Adrenal gland (tissue), 12 donors: ENCODE measurements around the gene MED12L. TPM values are rescaled to one million over a fixed set of nuclear protein-coding genes. Genes with fewer than 3 reads are reported as not detected.

ENCODE experiments used
- DNase-seq, 7 donors: peaks; one replicate each; pipeline ENCODE4 v3.0.0-alpha.2; 2019 to 2020
- H3K27ac ChIP-seq, 5 donors: fragments of 200-600 bp; sonication (generic) in 4 of 5; 1 replicate in 3 of 5; 2 replicates in 2 of 5; pipeline versions ENCODE4 v1.5.1 to v1.8.0; 2016 to 2020; ENCODE audit warnings: mild to moderate bottlenecking in 1 of 5
- H3K27me3 ChIP-seq: fragments of 200-600 bp; 2 replicates; pipeline ENCODE4 v1.8.0; 2021
- H3K36me3 ChIP-seq, 2 donors: fragments of 200-600 bp; replicated peaks in 1 of 2; 1 replicate in 1 of 2; 2 replicates in 1 of 2; pipeline versions ENCODE4 v1.5.1 to v1.8.0; 2018 to 2022
- H3K4me1 ChIP-seq, 2 donors: fragments of 200-600 bp; replicated peaks in 1 of 2; 1 replicate in 1 of 2; 2 replicates in 1 of 2; pipeline versions ENCODE4 v1.5.1 to v1.8.0; 2018 to 2021
- H3K4me3 ChIP-seq, 4 donors: fragments of 200-600 bp; sonication (generic) in 3 of 4; one replicate each; pipeline ENCODE4 v1.5.1; 2016 to 2018
- H3K9me3 ChIP-seq, 3 donors: fragments of 200-600 bp; sonication (generic) in 1 of 3; replicated peaks in 1 of 3; 1 replicate in 2 of 3; 2 replicates in 1 of 3; pipeline versions ENCODE4 v1.5.1 to v1.8.0; 2016 to 2021
- POLR2A ChIP-seq, 2 donors: fragments of 450-650 bp; IDR thresholded peaks; one replicate each; pipeline ENCODE4 v1.6.1; 2017; ENCODE audit warnings: antibody characterized with exemption in 2 of 2, mild to moderate bottlenecking in 2 of 2, moderate library complexity in 1 of 2
- WGBS, 4 donors: extraction: QIAGEN DNeasy Blood & Tissue Kit in 2 of 4; methylation state at CpG; one replicate each; pipeline versions ENCODE4 v1.1.5 to v1.1.7; 2013 to 2017; 5-methylcytosine and 5-hydroxymethylcytosine counted together
- intact Hi-C, 2 donors: fragments of 100-400 bp; cut with DNase I; formaldehyde crosslinking; loops; one replicate each; pipeline versions ENCODE4 v1.14.1 to v1.15.0; 2022 to 2023
- polyA plus RNA-seq, 3 donors: library from polyadenylated mRNA; stranded (reverse); fragments of 200-250 nt in 2 of 3; fragments of 350-450 nt in 1 of 3; fragmentation: Illumina TruSeq in 1 of 3; extraction: RNeasy Lipid Tissue Mini Kit (QIAGEN cat#74804) in 1 of 3; gene quantifications; one replicate each; pipeline ENCODE4 v1.2.3, GENCODE V29; 2013 to 2014
- total RNA-seq, 9 donors: library from RNA; depleted of rRNA in 4 of 9; stranded (reverse); fragments of >200 nt in 4 of 9; fragments of 120-200 nt in 1 of 9; fragmentation: NEBNext Ultra II Directional in 1 of 9; extraction: Animal tissue kit (Norgen Biotek cat#: 25700) in 1 of 9; gene quantifications; one replicate each; pipeline versions ENCODE4 v1.1.0 to v1.2.4, GENCODE V29; 2013 to 2023
- TF ChIP-seq, protein P1 (sequence below), 6 experiments: fragments of 450-650 bp in 4 of 6; fragments of 200-600 bp in 2 of 6; sonication (generic) in 1 of 6; IDR thresholded peaks; 1 replicate in 5 of 6; 2 replicates in 1 of 6; pipeline versions ENCODE4 v1.5.1 to v1.8.0; 2016 to 2021; ENCODE audit warnings: antibody characterized with exemption in 6 of 6, mild to moderate bottlenecking in 2 of 6, moderate library complexity in 1 of 6
- donor health status: healthy with polysubstance abuse.
- donor health status: Bipolar disorder and iron deficiency.
- donor health status: DM: yes; HTN: yes; CAD: no.
- donor health status: DM: no; HTN: no; CAD: no.
- donor health status: DM: no; HTN: no; CAD: no.
- donor health status: DM: yes; HTN: yes; CAD: no.

Gene MED12L
- total and polyA plus RNA-seq, 12 donors: 0.77 to 25.0 (median 6.3) TPM

DNA sequence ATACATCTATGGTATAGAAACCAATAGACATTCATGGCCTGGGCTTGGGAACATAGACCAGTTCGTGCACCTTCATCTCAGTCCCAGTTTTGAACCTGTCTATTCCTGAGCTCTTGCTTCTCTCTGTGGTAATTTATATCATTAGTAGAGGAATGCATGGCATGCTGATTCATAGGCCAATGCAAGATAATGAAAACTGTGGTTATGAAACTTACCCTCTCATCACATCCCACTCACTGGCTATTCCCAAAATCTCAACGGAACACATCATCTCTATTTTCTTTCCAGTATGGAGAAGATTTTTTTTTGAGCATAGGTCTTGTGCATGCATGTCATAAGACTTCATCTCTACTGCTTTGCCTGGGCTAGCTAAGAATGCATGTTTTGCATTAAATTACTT, 317.8 kb downstream of the MED12L start:
- 83 to 95% (median 90%) methylated on average over 2 of the region's 2 CpGs for WGBS, 4 donors
- H3K4me3 ChIP-seq: no peak overlapping the region
- no peak overlapping the region for H3K27ac ChIP-seq
- H3K27me3 ChIP-seq: no peaks in the 10 kb centered on the region
- intact Hi-C loops: no loop called here
- no peaks in the 10 kb centered on the region for H3K36me3 ChIP-seq
- no peak for DNase-seq
- H3K9me3 ChIP-seq: no peaks in the 10 kb centered on the region
- TF ChIP-seq, protein P1, sequence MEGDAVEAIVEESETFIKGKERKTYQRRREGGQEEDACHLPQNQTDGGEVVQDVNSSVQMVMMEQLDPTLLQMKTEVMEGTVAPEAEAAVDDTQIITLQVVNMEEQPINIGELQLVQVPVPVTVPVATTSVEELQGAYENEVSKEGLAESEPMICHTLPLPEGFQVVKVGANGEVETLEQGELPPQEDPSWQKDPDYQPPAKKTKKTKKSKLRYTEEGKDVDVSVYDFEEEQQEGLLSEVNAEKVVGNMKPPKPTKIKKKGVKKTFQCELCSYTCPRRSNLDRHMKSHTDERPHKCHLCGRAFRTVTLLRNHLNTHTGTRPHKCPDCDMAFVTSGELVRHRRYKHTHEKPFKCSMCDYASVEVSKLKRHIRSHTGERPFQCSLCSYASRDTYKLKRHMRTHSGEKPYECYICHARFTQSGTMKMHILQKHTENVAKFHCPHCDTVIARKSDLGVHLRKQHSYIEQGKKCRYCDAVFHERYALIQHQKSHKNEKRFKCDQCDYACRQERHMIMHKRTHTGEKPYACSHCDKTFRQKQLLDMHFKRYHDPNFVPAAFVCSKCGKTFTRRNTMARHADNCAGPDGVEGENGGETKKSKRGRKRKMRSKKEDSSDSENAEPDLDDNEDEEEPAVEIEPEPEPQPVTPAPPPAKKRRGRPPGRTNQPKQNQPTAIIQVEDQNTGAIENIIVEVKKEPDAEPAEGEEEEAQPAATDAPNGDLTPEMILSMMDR (IDR thresholded peaks at IDR 0.05): no peak
- no peak for TF ChIP-seq POLR2A (IDR thresholded peaks at IDR 0.05)
- H3K4me1 ChIP-seq: no peaks in the 10 kb centered on the region

DNA sequence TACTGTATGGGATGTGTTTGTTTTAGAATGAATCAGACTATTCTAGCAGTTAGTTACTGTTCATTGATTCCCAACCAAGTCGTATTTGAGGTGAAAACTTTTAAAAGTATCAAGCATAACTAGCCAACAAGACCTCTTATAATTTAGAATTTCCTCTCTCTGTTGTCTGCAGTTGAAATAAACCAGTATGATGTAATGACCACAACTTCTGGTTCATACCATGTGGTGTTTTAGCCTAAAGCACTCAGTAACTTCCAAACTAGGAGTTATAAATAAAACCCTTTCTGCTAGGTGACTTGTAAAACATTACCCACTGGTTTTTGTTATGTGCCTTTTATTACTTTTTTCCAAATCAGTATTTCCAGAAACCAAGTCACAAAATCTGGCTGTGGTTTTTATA, 318.9 kb downstream of the MED12L start:
- no peaks in the 10 kb centered on the region for H3K36me3 ChIP-seq
- intact Hi-C loops: no loop called here
- H3K9me3 ChIP-seq: no peaks in the 10 kb centered on the region
- TF ChIP-seq, protein P1 (IDR thresholded peaks at IDR 0.05): no peak
- TF ChIP-seq POLR2A (IDR thresholded peaks at IDR 0.05): no peak
- no peak overlapping the region for H3K27ac ChIP-seq
- WGBS, 4 donors: 69 to 82% (median 73%) methylated on average over 1 of the region's 1 CpG
- no peak overlapping the region for H3K4me3 ChIP-seq
- no peaks in the 10 kb centered on the region for H3K27me3 ChIP-seq
- DNase-seq: no peak
- no peaks in the 10 kb centered on the region for H3K4me1 ChIP-seq

DNA sequence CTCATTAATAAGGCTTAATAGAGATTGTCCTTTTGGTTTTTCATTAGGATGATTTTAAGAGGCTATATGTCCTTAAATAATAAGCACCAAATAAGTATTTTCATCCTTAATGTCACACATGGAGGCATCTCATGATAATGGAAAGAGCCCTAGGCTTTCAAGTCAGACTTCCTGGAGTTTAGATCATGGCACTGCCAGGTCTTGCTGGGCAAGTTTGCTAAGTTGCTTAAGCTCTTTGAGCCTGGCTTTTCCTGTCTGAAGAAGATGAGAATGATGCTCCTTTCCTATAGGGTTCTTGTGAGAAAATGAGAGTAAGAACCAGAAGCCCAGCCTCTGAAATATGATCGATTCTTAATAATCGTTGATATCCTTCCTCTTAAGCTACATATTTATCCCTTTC, 322.5 kb downstream of the MED12L start:
- DNase-seq: no peak
- Histone ChIP-seq H3K4me1 (no peaks in the 10 kb centered on the region), H3K27ac (no peak overlapping the region), H3K36me3 (no peaks in the 10 kb centered on the region), H3K4me3 (no peak overlapping the region), H3K9me3 (no peaks in the 10 kb centered on the region), H3K27me3 (no peaks in the 10 kb centered on the region)
- 94 to 99% (median 96%) methylated on average over 2 of the region's 2 CpGs for WGBS, 4 donors
- TF ChIP-seq, protein P1 (IDR thresholded peaks at IDR 0.05): no peak
- no peak for TF ChIP-seq POLR2A (IDR thresholded peaks at IDR 0.05)
- intact Hi-C loops: no loop called here

DNA sequence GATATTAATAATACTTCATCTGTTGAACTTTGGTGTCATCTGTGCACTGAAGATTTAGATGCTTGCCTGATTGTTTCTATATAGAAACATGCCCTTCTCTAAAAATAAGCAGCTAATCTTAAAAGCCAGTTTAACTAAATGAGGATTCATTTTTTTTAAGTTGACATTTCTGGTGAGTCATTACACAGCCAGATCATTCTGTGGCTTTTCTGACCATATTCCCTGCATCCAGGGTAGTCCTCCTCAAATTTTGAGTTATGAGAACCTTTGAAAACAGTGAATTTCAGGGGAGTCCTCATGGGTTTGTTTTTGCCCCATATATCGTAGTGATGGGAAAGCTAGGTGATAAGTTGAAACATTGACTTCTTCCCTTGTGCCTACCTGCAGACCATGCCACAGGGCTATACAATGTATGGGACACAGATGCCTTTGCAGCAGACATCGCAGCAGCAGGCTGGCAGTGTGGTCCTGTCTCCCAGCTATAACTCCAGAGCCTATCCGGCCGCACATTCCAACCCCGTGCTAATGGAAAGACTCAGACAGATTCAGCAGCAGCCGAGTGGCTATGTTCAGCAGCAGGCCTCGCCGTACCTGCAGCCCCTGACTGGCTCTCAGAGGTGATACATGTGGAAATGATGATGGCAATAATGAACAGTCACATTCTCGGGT, 325.6 kb downstream of the MED12L start:
- DNase-seq: no peak
- TF ChIP-seq, protein P1 (IDR thresholded peaks at IDR 0.05): no peak
- no peak for TF ChIP-seq POLR2A (IDR thresholded peaks at IDR 0.05)
- intact Hi-C loops: no loop called here
- H3K4me3 ChIP-seq: no peak overlapping the region
- H3K27me3 ChIP-seq: no peaks in the 10 kb centered on the region
- no peaks in the 10 kb centered on the region for H3K36me3 ChIP-seq
- no peak overlapping the region for H3K27ac ChIP-seq
- H3K4me1 ChIP-seq: no peaks in the 10 kb centered on the region
- WGBS, 4 donors: 90 to 96% (median 95%) methylated on average over 7 to 9 of the region's 9 CpGs
- H3K9me3 ChIP-seq: no peaks in the 10 kb centered on the region
